MCF 10A (cell line): ENCODE results near the gene DNLZ. TPM values are rescaled to one million over a fixed set of nuclear protein-coding genes. Genes with fewer than 3 reads are reported as not detected.

Source experiments
- BruUV-seq: library from RNA; stranded (reverse); fragments of 400-500 nt; replicated peaks from 2 replicates; lab custom pipeline; 2021; lab: Mats Ljungman, UMichigan
- CTCF ChIA-PET: fragments of 300-600 bp; sonication (Branson Sonifier 250); formaldehyde crosslinking; extraction: SDS; loops from one replicate; lab custom pipeline; 2021; ENCODE audit warnings: antibody characterized with exemption, inconsistent platforms; lab: Yijun Ruan, JAX
- POLR2A ChIA-PET: fragments of 300-600, 350-650 bp; sonication (Branson Sonifier 250); formaldehyde crosslinking; extraction: SDS; loops from one replicate; lab custom pipeline; 2020; ENCODE audit warnings: antibody characterized with exemption, inconsistent platforms; lab: Yijun Ruan, JAX
- DNase-seq: peaks from one replicate; pipeline ENCODE4 v3.0.0-alpha.2; 2018; ENCODE audit not compliant: unreplicated experiment
- H3K27ac Mint-ChIP-seq: one replicate; pipeline ENCODE4 v1.8.0; 2022; ENCODE audit warnings: mild to moderate bottlenecking, low read depth, mixed read lengths; ENCODE audit not compliant: unreplicated experiment
- H3K27me3 Mint-ChIP-seq: one replicate; pipeline ENCODE4 v1.8.0; 2022; ENCODE audit warnings: mixed read lengths; ENCODE audit not compliant: insufficient read depth, unreplicated experiment
- H3K36me3 Mint-ChIP-seq: one replicate; pipeline ENCODE4 v1.8.0; 2022; ENCODE audit warnings: mild to moderate bottlenecking, moderate library complexity, mixed read lengths; ENCODE audit not compliant: insufficient read depth, unreplicated experiment
- H3K4me1 Mint-ChIP-seq: one replicate; pipeline ENCODE4 v1.8.0; 2022; ENCODE audit warnings: mixed read lengths; ENCODE audit not compliant: insufficient read depth, unreplicated experiment
- H3K4me3 Mint-ChIP-seq: one replicate; pipeline ENCODE4 v1.8.0; 2022; ENCODE audit warnings: mild to moderate bottlenecking, moderate library complexity, mixed read lengths; ENCODE audit not compliant: unreplicated experiment
- H3K9me3 Mint-ChIP-seq: one replicate; pipeline ENCODE4 v1.8.0; 2022; ENCODE audit warnings: mixed read lengths; ENCODE audit not compliant: unreplicated experiment
- intact Hi-C: fragments of 100-400 bp; cut with micrococcal nuclease; formaldehyde crosslinking; loops from 2 replicates; pipeline ENCODE4 v1.14.1; 2022
- total RNA-seq: library from RNA; stranded (reverse); gene quantifications from 2 replicates; pipeline ENCODE4 v1.2.3, GENCODE V29; 2022
- TF ChIP-seq, protein P1 (sequence below): fragments of 200-600 bp; IDR thresholded peaks from one replicate; pipeline ENCODE4 v1.8.0; 2022; ENCODE audit warnings: antibody characterized with exemption, mild to moderate bottlenecking; ENCODE audit not compliant: unreplicated experiment

The DNLZ gene
- total RNA-seq, 1 experiment from 2014 or later: 30.5 TPM

- Mint-ChIP-seq H3K4me3 (no peak overlapping the region), H3K27me3 (no peaks in the 10 kb centered on the region), H3K27ac (no peak overlapping the region), H3K9me3 (no peaks in the 10 kb centered on the region), H3K36me3 (peaks cover 6% of the 10 kb centered on the region), H3K4me1 (no peaks in the 10 kb centered on the region)
- no TSS peak for BruUV-seq
- ChIA-PET POLR2A (no interaction called here), CTCF (interaction anchor here (0.6 to 1.1 kb wide), 7 partner anchors 14 to 342 kb away, joined by 3 to 4 read pairs (median 3); no protein-coding TSS in a partner anchor)
- TF ChIP-seq, protein P1, sequence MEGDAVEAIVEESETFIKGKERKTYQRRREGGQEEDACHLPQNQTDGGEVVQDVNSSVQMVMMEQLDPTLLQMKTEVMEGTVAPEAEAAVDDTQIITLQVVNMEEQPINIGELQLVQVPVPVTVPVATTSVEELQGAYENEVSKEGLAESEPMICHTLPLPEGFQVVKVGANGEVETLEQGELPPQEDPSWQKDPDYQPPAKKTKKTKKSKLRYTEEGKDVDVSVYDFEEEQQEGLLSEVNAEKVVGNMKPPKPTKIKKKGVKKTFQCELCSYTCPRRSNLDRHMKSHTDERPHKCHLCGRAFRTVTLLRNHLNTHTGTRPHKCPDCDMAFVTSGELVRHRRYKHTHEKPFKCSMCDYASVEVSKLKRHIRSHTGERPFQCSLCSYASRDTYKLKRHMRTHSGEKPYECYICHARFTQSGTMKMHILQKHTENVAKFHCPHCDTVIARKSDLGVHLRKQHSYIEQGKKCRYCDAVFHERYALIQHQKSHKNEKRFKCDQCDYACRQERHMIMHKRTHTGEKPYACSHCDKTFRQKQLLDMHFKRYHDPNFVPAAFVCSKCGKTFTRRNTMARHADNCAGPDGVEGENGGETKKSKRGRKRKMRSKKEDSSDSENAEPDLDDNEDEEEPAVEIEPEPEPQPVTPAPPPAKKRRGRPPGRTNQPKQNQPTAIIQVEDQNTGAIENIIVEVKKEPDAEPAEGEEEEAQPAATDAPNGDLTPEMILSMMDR: peak; percentile 93
- peak; percentile 73 for DNase-seq
- intact Hi-C loops: loop anchor here (1.0 to 5.0 kb wide), 3 partner anchors 24 to 303 kb away; partner anchors contain the start of genes DNLZ and SNAPC4
Measured at GRCh38 chr9:136339173-136339957, 24.2 kb downstream of the DNLZ start.

DNA sequence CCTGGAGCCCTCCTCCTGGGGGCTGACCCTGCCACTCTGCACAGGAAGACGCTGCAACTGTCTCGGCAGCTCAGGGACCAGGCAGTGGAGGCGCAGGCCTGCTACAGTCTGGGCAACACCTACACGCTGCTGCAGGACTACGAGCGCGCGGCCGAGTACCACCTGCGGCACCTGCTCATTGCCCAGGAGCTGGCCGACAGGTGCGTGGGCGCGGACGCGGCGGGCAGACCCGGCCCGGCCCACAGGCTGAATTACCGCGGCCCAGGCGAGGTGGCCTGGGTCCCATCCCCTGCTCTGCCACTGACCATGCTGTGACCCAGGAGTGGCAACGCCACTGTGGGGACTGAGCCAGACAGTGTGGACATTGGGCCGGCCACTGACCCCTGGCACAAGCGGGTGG, 25.0 kb downstream of the DNLZ start:
- Mint-ChIP-seq H3K4me1 (no peaks in the 10 kb centered on the region), H3K36me3 (peaks cover 6% of the 10 kb centered on the region), H3K27ac (no peak overlapping the region), H3K9me3 (no peaks in the 10 kb centered on the region), H3K4me3 (no peak overlapping the region), H3K27me3 (no peaks in the 10 kb centered on the region)
- BruUV-seq: no TSS peak
- DNase-seq: no peak
- intact Hi-C loops: loop anchor here (5.0 kb wide), 1 partner anchor 304 kb away; no protein-coding TSS in a partner anchor
- POLR2A ChIA-PET: no interaction called here
- TF ChIP-seq, protein P1: no peak
- CTCF ChIA-PET: interaction anchor here (0.6 to 1.1 kb wide), 3 partner anchors 63 to 337 kb away, joined by 3 to 7 read pairs (median 4); no protein-coding TSS in a partner anchor

GRCh38 chr9:136337416-136338395, 25.8 kb downstream of the DNLZ start:
- TF ChIP-seq, protein P1: no peak
- CTCF ChIA-PET: interaction anchor here (0.6 to 1.4 kb wide), 3 partner anchors 9 to 107 kb away, joined by 4 to 7 read pairs (median 5); no protein-coding TSS in a partner anchor
- Mint-ChIP-seq H3K36me3 (peaks cover 6% of the 10 kb centered on the region), H3K27ac (no peak overlapping the region), H3K4me1 (no peaks in the 10 kb centered on the region), H3K4me3 (no peak overlapping the region), H3K27me3 (no peaks in the 10 kb centered on the region), H3K9me3 (no peaks in the 10 kb centered on the region)
- POLR2A ChIA-PET: interaction anchor here (0.6 to 1.1 kb wide), 2 partner anchors 25 to 335 kb away, joined by 4 read pairs; no protein-coding TSS in a partner anchor
- BruUV-seq: no TSS peak
- intact Hi-C loops: loop anchor here (5.0 kb wide), 1 partner anchor 305 kb away; no protein-coding TSS in a partner anchor
- no peak for DNase-seq
